Measurements from ENCODE around the gene TEX44.
A peak's percentile ranks its signal among the peaks of the same experiment; 100 is the strongest.
"Not testable (repeated sequence)": the region's sequence is repeated elsewhere in the genome, so short reads cannot be mapped to it uniquely, and the experiment has no call there.

The TEX44 gene

GRCh38 chr2:231592636-231593145 is at the start of gene TEX44:
TSS of gene TEX44 (plus strand) at chr2:231592864. CDS start at chr2:231592952, 88 bp downstream.
- no peak for DNase-seq (ENCODE audit: low spot score)

GRCh38 chr2:231545105-231545902 is 47.4 kb upstream of the TEX44 start:
- no peak for DNase-seq (ENCODE audit: low spot score)

GRCh38 chr2:231546014-231546715 is 46.5 kb upstream of the TEX44 start:
- DNase-seq (ENCODE audit: low spot score) = no peak

GRCh38 chr2:231547315-231548110 is 45.2 kb upstream of the TEX44 start:
- no peak for DNase-seq (ENCODE audit: low spot score)

- no peak for DNase-seq (ENCODE audit: low spot score)
Measured at GRCh38 chr2:231548752-231549151, 43.9 kb upstream of the TEX44 start.

DNA sequence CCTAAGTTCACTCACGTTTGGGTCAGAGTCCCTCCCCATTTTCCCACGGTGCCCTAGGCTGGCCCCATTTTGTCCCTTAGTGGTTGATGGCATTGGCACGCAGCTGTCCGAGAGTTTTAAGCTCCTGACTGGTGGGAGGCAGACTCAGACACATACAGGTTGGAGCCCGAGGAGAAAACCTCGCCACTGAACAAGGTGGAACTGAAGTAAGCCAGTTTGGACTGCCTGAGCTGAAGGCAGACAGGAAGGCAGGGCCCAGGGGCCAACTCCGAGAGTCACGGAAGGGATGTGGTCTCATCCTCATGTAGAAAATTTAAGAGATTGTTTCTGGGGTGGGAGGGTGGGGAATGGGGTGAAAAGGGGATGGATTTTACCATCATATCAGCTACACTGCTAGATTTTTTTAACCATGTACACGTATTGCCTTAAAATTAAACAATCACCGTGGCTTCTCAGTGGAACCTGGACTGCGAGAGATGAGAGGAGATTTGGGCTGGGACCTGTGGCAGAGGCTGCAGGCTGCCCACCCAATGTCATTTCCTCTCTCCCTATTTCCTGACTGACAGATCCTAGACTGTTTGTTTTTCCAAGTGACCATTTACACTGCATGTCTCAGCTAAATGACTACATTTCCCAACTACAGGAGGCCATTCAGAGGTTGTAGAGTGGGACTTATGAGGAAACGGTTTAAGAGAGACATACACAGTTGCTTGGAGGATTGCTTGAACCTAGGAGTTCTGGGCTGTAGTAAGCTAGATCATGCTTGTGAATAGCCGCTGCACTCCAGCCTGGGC is 43.0 kb upstream of the TEX44 start:
- DNase-seq (ENCODE audit: low spot score) = no peak

GRCh38 chr2:231552752-231553151 is 39.9 kb upstream of the TEX44 start:
- no peak for DNase-seq (ENCODE audit: low spot score)

DNA sequence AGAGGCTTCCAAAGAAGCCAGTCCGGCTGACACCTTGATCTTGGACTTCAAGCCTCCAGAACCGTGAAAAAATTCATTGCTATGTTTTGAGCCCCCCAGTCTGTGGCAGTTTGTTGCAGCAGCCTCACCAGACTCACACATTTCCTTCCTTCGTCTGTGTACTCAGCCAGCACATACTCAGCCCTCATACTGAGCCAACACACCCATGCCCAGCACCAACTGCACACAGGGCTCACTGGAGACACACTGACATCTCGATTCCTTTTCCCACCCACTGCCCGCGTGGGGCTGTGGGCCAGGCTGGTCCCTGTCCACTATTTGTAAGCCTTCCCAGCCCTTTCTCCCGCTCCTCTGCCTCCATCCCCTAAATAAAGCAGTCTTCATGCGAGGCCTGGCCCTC is 38.3 kb upstream of the TEX44 start:
- DNase-seq (ENCODE audit: low spot score) = no peak

- DNase-seq (ENCODE audit: low spot score) = no peak
Measured at GRCh38 chr2:231554748-231555545, 37.7 kb upstream of the TEX44 start.

DNA sequence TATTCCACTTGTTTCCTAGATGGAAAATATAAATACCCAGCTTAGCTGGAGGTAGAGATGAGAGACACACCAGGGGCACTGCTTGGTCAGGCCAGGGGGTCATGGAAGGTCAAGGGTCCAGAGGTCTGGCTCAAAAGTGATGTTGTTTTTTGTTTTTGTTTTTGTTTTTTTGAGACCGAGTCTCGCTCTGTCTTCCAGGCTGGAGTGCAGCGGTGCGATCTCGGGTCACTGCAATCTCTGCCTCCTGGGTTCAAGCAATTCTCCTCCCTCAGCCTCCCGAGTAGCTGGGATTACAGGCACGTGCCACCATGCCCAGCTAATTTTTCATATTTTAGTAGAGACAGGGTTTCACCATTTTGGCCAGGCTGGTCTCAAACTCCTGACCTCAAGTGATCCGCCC is 36.2 kb upstream of the TEX44 start:
- not testable (repeated sequence) for DNase-seq (ENCODE audit: low spot score)

DNA sequence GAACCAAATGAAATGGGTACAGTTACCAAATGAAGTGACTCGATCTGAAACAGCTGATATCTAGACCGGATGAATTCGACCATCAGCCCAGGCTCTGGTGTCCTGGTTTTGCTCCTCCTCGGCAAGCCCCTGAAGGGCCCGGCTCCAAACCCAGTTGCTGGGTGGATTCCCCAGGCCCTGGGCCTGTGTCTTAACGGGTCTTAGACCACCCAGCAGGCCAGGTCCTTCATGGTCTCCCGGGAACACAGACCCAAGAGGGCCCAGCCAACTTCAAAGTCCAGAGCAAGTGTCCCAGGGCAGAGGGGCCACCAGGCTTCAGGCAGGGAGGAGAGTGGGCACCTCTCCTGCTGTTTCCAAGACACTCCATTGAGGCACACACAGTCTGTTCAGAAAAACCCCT is 35.7 kb upstream of the TEX44 start:
- no peak for DNase-seq (ENCODE audit: low spot score)

DNA sequence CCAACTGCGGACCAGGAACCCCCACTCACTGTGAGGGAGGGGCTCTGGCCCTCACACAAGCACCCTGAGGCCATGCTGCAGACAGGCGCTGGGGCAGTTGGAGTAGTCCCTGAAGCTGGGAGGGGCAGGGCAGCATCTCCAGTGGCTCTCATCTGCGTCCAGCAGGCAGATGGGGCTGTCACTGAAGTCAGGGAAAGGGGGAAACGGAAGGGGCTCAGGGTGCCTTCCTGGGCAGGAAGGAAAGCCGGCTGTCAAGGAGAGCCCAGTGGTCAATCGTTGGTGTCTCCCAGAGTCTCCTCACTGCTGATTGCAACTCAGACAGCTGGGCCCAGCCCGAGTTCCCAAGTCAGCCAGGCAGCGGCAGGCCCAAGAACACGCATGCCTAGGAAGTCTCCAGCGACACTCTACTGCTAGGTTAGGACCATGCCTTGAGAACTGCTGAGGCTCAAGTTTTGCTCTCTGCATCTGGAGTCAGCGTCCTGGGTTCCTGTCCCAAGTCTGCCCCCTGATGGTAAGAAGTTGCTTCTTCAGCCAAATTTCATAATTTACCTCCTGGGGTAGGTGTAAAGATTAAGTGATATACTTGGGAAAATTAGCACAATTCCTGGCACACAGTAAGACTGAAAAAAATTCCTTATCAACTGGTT is 35.0 kb upstream of the TEX44 start:
- peak; percentile 73 for DNase-seq (ENCODE audit: low spot score)

- DNase-seq (ENCODE audit: low spot score) = peak; percentile 63
Measured at GRCh38 chr2:231563378-231563961, 29.2 kb upstream of the TEX44 start.

DNA sequence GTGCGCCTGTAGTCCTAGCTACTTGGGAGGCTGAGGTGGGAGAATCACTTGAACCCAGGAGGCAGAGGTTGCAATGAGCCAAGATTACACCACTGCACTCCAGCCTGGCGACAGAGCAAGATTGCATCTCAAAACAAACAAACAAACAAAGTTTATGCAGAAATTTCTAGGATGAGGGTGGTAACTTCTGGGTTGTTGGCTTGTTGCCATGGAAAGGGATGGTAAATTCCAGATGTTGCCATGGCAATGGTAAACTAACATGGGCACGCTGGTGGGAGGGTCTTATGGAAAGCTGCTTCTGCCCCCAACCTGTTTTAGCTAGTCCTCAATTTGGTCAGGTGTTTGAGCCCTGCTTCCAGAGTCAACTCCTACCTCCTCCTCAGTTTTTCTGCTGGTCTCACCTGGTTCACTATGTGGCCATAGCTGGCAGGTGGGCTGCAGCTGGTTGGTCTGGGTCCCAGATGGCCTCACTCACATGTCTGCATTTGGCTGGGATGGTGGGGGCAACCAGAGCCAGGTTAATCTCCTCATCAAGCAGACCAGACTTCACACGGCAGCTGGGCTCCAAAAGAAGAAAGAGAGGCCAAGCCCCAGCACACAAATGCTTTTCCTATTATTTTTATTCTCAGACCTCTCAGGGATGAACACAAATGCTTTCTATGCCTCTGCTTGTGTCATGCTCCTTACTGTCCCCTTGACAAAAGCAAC is 26.6 kb upstream of the TEX44 start:
- no peak for DNase-seq (ENCODE audit: low spot score)

- no peak for DNase-seq (ENCODE audit: low spot score)
Measured at GRCh38 chr2:231567159-231567558, 25.5 kb upstream of the TEX44 start.

DNA sequence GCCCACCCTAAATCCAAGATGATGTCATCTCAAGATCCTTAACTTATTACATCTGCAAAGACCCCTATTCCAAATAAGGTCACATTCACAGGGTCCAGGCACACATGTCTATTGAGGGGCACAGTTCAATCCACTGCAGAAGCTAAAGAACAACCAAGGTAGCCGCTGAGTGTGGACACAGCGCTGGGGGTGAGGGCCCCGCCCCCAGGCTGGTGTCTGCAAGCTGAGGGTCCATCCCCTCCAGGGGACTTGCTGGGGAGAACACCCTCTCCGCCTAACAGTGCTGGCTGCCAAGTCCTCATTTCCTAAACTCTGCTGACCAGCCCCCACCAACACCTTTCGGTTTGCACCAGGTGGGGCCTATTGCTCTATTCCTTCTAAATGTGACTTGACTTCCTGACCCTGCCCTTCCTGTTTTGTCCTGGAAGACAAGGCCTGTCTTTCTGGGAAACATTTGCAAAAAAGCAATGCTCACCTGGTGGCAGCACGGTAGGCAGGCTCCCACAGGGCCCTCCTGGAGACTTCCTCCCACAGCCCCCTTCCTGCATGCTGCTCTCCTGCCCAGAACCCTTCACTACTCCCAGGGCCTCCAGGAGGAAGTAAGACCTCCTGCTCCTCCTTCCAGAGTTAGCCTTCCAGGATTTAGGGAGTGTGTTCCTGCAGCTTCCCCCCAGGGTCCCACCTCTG is 24.4 kb upstream of the TEX44 start:
- no peak for DNase-seq (ENCODE audit: low spot score)

DNA sequence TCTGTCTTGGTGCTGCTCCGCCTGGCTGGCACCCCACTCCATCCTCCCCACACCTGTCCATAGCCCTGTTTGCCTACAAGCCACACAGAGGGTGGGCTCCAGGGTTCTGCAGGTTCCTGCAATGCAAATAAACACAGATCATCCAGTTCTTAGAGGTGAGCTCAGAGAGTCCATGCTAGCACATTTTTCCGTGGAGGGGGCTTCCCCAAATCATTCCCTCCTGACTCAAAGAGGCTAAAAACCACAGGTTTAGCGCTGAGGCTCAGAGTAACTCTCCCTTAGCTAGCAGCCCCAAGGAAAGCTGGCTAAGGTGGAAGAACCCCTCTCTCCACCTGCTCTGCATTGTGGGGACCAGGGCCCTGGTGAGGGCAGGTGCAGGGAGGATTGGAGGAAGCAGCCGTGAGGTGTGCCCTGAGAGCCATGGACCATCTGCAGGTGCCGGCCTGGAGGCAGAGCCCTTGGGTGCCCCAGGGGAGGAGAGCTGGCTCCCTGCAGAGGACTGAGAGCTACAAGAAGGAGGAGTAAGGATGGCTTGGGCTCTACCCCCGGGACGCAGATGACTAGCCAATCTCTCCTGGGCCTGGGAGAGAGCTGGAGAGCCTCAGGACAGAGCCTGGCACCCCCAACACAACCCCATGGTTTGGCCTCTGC is 23.8 kb upstream of the TEX44 start:
- no peak for DNase-seq (ENCODE audit: low spot score)

DNA sequence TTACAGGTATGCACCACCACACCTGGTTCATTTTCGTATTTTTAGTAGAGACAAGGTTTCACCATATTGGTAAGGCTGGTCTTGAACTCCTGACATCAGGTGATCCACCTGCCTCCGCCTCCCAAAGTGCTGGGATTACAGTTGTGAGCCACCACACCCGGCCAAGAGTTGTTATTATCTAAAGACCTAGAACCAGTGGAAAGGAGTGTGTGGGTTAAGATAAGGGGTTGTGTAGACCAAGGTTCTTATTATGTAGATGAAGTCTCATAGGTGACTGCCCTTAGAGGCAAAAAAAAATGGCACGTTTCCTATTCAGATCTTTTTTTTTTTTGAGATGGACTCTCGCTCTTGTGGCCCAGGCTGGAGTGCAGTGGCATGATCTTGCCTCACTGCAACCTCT is 21.7 kb upstream of the TEX44 start:
- DNase-seq (ENCODE audit: low spot score) = not testable (repeated sequence)
